Left lung (tissue), 10 donors: ENCODE measurements around the gene PTPRR. TPM values are rescaled to one million over a fixed set of nuclear protein-coding genes. Genes with fewer than 3 reads are reported as not detected.

ENCODE experiments used
- ATAC-seq: fragments of 200-7000 bp; cut with Tn5 transposase; one replicate; pipeline ENCODE4 v1.9.1; 2020; ENCODE audit warnings: moderate library complexity
- DNase-seq, 4 donors: peaks; one replicate each; pipeline ENCODE4 v3.0.0-alpha.2; 2013 to 2020
- H3K27ac ChIP-seq, 2 donors: fragments of 200-600 bp; sonication (generic) in 1 of 2; one replicate each; pipeline versions ENCODE4 v1.5.0 to v1.8.0; 2020 to 2021
- H3K27me3 ChIP-seq, 2 donors: fragments of 200-600 bp; sonication (generic) in 1 of 2; one replicate each; pipeline versions ENCODE4 v1.5.0 to v1.8.0; 2020 to 2021
- H3K36me3 ChIP-seq, 2 donors: fragments of 200-600 bp; sonication (generic) in 1 of 2; one replicate each; pipeline versions ENCODE4 v1.5.0 to v1.8.0; 2020 to 2021
- H3K4me1 ChIP-seq, 2 donors: fragments of 200-600 bp; one replicate each; pipeline ENCODE4 v1.8.0; 2021
- H3K4me3 ChIP-seq, 2 donors: fragments of 200-600 bp; sonication (generic) in 1 of 2; one replicate each; pipeline versions ENCODE4 v1.5.0 to v1.8.0; 2020 to 2021; ENCODE audit warnings: mild to moderate bottlenecking in 1 of 2
- H3K9me3 ChIP-seq, 2 donors: fragments of 200-600 bp; sonication (generic) in 1 of 2; one replicate each; pipeline versions ENCODE4 v1.5.0 to v1.8.0; 2020 to 2021
- CTCF ChIP-seq, 2 donors: fragments of 200-600 bp; sonication (generic) in 1 of 2; IDR thresholded peaks; one replicate each; pipeline versions ENCODE4 v1.5.0 to v1.8.0; 2021; ENCODE audit warnings: antibody characterized with exemption in 2 of 2
- intact Hi-C, 2 donors: fragments of 100-400 bp; cut with DNase I; formaldehyde crosslinking; loops; one replicate each; pipeline versions ENCODE4 v1.11.2 to v1.14.2; 2022
- polyA plus RNA-seq, 6 donors: library from polyadenylated mRNA; unstranded; fragments of 120-200 nt; gene quantifications; one replicate each; pipeline ENCODE4 v1.2.1, GENCODE V29; 2013; ENCODE audit not compliant: insufficient read length in 6 of 6
- total RNA-seq, 2 donors: library from RNA; stranded (reverse); fragmentation: NEBNext Ultra II Directional; extraction: Animal tissue kit (Norgen Biotek cat#: 25700); gene quantifications; one replicate each; pipeline ENCODE4 v1.2.1, GENCODE V29; 2021
- donor health status: DM: no; HTN: yes; CAD: no.
- donor health status: DM: no; HTN: no; CAD: no.

PTPRR gene
- total and polyA plus RNA-seq, 8 donors: 0.10 to 1.4 (median 0.20) TPM

GRCh38 chr12:70749931-70750330, 170.6 kb downstream of the PTPRR start:
- no peak for TF ChIP-seq CTCF (IDR thresholded peaks at IDR 0.05)
- no peak for DNase-seq
- no peak for ATAC-seq
- Histone ChIP-seq H3K4me1 (no peaks in the 10 kb centered on the region), H3K4me3 (no peak overlapping the region), H3K27me3 (no peaks in the 10 kb centered on the region), H3K27ac (no peak overlapping the region), H3K9me3 (no peaks in the 10 kb centered on the region), H3K36me3 (no peaks in the 10 kb centered on the region)
- intact Hi-C loops: no loop called here

- H3K4me3 ChIP-seq: no peak overlapping the region
- no peaks in the 10 kb centered on the region for H3K4me1 ChIP-seq
- DNase-seq (no peak), ATAC-seq (no peak)
- H3K27me3 ChIP-seq: no peaks in the 10 kb centered on the region
- no peak overlapping the region for H3K27ac ChIP-seq
- H3K36me3 ChIP-seq: no peaks in the 10 kb centered on the region
- H3K9me3 ChIP-seq: no peaks in the 10 kb centered on the region
- peak in 1 of 2 donors; percentile 8 for TF ChIP-seq CTCF (IDR thresholded peaks at IDR 0.05)
- intact Hi-C loops: no loop called here
Measured at GRCh38 chr12:70748809-70749208, 171.7 kb downstream of the PTPRR start.

- Histone ChIP-seq H3K4me1 (no peaks in the 10 kb centered on the region), H3K9me3 (no peaks in the 10 kb centered on the region), H3K36me3 (no peaks in the 10 kb centered on the region), H3K27ac (no peak overlapping the region), H3K27me3 (no peaks in the 10 kb centered on the region), H3K4me3 (no peak overlapping the region)
- DNase-seq: no peak
- no peak for TF ChIP-seq CTCF (IDR thresholded peaks at IDR 0.05)
- intact Hi-C loops: no loop called here
- ATAC-seq: no peak
Measured at GRCh38 chr12:70747445-70748260, 172.9 kb downstream of the PTPRR start.

- TF ChIP-seq CTCF (IDR thresholded peaks at IDR 0.05): no peak
- intact Hi-C loops: no loop called here
- no peaks in the 10 kb centered on the region for H3K36me3 ChIP-seq
- H3K9me3 ChIP-seq: no peaks in the 10 kb centered on the region
- H3K27me3 ChIP-seq: no peaks in the 10 kb centered on the region
- H3K27ac ChIP-seq: no peak overlapping the region
- H3K4me1 ChIP-seq: no peaks in the 10 kb centered on the region
- no peak overlapping the region for H3K4me3 ChIP-seq
- ATAC-seq (no peak), DNase-seq (no peak)
Measured at GRCh38 chr12:70745048-70745447, 175.5 kb downstream of the PTPRR start.

- TF ChIP-seq CTCF (IDR thresholded peaks at IDR 0.05): no peak
- no peak for ATAC-seq
- intact Hi-C loops: no loop called here
Measured at GRCh38 chr12:70744178-70744577, 176.4 kb downstream of the PTPRR start.

More at GRCh38 chr12:70744178-70744577, 176.4 kb downstream of the PTPRR start:
- H3K36me3 ChIP-seq: no peaks in the 10 kb centered on the region
- H3K27me3 ChIP-seq: no peaks in the 10 kb centered on the region
- no peak for DNase-seq
- H3K27ac ChIP-seq: no peak overlapping the region
- no peaks in the 10 kb centered on the region for H3K9me3 ChIP-seq
- no peaks in the 10 kb centered on the region for H3K4me1 ChIP-seq
- H3K4me3 ChIP-seq: no peak overlapping the region
